ENCODE measurements around the gene ALLC. TPM values are rescaled to one million over a fixed set of nuclear protein-coding genes. Genes with fewer than 3 reads are reported as not detected.

ALLC gene
- total RNA-seq, 4 donors from 2014 or later = not detected

DNA sequence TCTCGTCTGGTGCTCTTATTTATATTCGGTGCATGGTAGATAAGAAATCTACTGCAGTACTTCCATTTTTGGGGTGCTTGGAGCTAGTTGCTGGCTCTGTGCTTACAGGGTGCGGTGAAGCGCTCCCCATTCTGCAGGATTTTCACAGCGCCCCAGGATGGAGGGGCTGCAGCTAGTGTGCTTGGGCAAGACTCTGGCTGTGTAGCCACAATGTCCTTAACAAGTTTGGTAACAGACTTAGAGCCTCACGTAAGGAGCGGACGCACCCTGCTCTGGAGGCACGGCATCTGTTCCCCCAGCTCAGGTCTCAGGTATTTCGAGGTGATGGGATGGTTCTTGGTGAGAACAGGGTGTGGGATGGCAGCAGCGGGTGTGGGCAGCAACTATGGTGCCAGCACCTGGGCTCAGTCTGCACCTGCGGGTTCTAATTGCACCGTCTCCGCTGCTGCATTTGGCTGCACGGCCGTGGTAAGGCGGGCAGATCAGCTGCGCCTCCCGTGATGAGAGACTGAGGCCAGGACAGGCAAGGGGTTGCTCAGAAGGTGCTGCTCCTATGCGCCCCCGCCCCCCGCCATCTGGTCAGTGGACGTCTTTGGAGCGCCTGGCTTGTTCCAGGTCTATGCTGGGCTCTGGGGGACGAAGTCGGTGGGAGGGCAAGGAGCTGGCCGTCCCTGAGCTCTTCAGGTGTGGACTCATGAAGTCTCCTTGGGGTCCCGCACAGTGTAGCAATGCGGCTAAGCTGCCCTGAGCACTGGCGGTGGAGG is 20.1 kb upstream of the ALLC start:
- no peak for TF ChIP-seq POLR2A (IDR thresholded peaks at IDR 0.05)
- no peak for TF ChIP-seq CTCF (IDR thresholded peaks at IDR 0.05)
- peak in 2 of 3 donors; percentile 28 to 42 for DNase-seq
- no peaks in the 10 kb centered on the region for H3K27me3 ChIP-seq
- H3K4me3 ChIP-seq = no peak overlapping the region
- H3K4me1 ChIP-seq = no peaks in the 10 kb centered on the region
- no peaks in the 10 kb centered on the region for H3K9me3 ChIP-seq
- H3K27ac ChIP-seq = no peak overlapping the region
- H3K36me3 ChIP-seq = no peaks in the 10 kb centered on the region

- no peaks in the 10 kb centered on the region for H3K36me3 ChIP-seq
- H3K27ac ChIP-seq = no peak overlapping the region
- H3K27me3 ChIP-seq = no peaks in the 10 kb centered on the region
- no peak for TF ChIP-seq POLR2A (IDR thresholded peaks at IDR 0.05)
- no peak for TF ChIP-seq CTCF (IDR thresholded peaks at IDR 0.05)
- DNase-seq = peak in 1 of 3 donors; percentile 14
- H3K4me1 ChIP-seq = no peaks in the 10 kb centered on the region
- no peaks in the 10 kb centered on the region for H3K9me3 ChIP-seq
- H3K4me3 ChIP-seq = no peak overlapping the region
Observed at GRCh38 chr2:3638456-3638810, 19.6 kb upstream of the ALLC start.

- TF ChIP-seq CTCF (IDR thresholded peaks at IDR 0.05) (no peak), POLR2A (IDR thresholded peaks at IDR 0.05) (no peak)
- Histone ChIP-seq H3K36me3 (no peaks in the 10 kb centered on the region), H3K4me3 (no peak overlapping the region), H3K9me3 (no peaks in the 10 kb centered on the region), H3K27me3 (no peaks in the 10 kb centered on the region), H3K4me1 (no peaks in the 10 kb centered on the region), H3K27ac (no peak overlapping the region)
- DNase-seq = peak in 2 of 3 donors; percentile 0 to 6
Observed at GRCh38 chr2:3639015-3639630, 18.9 kb upstream of the ALLC start.

GRCh38 chr2:3639653-3640052 is 18.3 kb upstream of the ALLC start:
- peak in 2 of 3 donors; percentile 15 to 24 for DNase-seq
- no peak for TF ChIP-seq POLR2A (IDR thresholded peaks at IDR 0.05)
- no peak for TF ChIP-seq CTCF (IDR thresholded peaks at IDR 0.05)
- Histone ChIP-seq H3K27me3 (no peaks in the 10 kb centered on the region), H3K4me1 (no peaks in the 10 kb centered on the region), H3K27ac (no peak overlapping the region), H3K36me3 (no peaks in the 10 kb centered on the region), H3K9me3 (no peaks in the 10 kb centered on the region), H3K4me3 (no peak overlapping the region)

DNA sequence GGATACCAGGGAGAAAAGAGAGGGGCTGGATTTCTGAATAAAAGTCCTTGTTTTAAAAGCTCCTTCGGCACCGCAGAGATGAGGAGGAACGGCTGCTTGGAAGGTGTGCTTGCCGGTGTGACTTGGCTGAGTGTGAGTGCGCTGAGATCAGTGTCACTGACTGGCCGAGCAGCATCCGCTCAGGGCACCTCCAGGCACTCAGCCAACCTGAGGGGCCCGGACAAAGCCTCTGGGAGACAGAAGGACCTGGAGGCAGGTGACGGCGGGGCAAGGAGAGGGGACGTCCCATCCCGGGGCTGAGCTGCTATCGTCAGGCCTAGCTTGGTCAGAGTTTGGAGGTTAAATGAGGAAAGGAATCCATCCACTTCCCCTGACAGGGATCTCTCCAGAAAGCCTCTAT is 16.8 kb upstream of the ALLC start:
- H3K9me3 ChIP-seq = no peaks in the 10 kb centered on the region
- H3K4me3 ChIP-seq = no peak overlapping the region
- DNase-seq = peak in 2 of 3 donors; percentile 34 to 41
- H3K27ac ChIP-seq = no peak overlapping the region
- no peak for TF ChIP-seq CTCF (IDR thresholded peaks at IDR 0.05)
- TF ChIP-seq POLR2A (IDR thresholded peaks at IDR 0.05) = no peak
- H3K36me3 ChIP-seq = no peaks in the 10 kb centered on the region
- no peaks in the 10 kb centered on the region for H3K4me1 ChIP-seq
- no peaks in the 10 kb centered on the region for H3K27me3 ChIP-seq
